Activated T-cell treated with anti-CD3 and anti-CD28 coated beads, Interleukin-2, amount 50 U/mL, for 4 hours (primary cell): ENCODE results near the gene CETN1. TPM values are rescaled to one million over a fixed set of nuclear protein-coding genes. Genes with fewer than 3 reads are reported as not detected.

Experiments used
- ATAC-seq, 2 donors: fragments of 200-7000 bp; cut with Tn5 transposase; one replicate each; pipeline ENCODE4 v1.10.0; 2021
- DNase-seq: peaks from one replicate; pipeline ENCODE4 v3.0.0-alpha.2; 2020
- H3K27me3 Mint-ChIP-seq: one replicate; pipeline ENCODE4 v1.8.0; 2021; ENCODE audit warnings: low read depth, mixed read lengths
- H3K36me3 Mint-ChIP-seq: one replicate; pipeline ENCODE4 v1.8.0; 2022; ENCODE audit warnings: mixed read lengths; ENCODE audit not compliant: insufficient read depth
- H3K4me1 Mint-ChIP-seq: one replicate; pipeline ENCODE4 v1.8.0; 2021; ENCODE audit warnings: low read depth, mixed read lengths
- H3K4me3 Mint-ChIP-seq: one replicate; pipeline ENCODE4 v1.8.0; 2021; ENCODE audit warnings: mild to moderate bottlenecking, moderate library complexity, mixed read lengths
- H3K9me3 Mint-ChIP-seq: one replicate; pipeline ENCODE4 v1.8.0; 2021; ENCODE audit warnings: mixed read lengths
- total RNA-seq, 3 donors: library from RNA; stranded (reverse); gene quantifications; one replicate each; pipeline ENCODE4 v1.2.1, GENCODE V29; 2021

CETN1 gene
- total RNA-seq, 3 donors from 2014 or later: not detected

DNA sequence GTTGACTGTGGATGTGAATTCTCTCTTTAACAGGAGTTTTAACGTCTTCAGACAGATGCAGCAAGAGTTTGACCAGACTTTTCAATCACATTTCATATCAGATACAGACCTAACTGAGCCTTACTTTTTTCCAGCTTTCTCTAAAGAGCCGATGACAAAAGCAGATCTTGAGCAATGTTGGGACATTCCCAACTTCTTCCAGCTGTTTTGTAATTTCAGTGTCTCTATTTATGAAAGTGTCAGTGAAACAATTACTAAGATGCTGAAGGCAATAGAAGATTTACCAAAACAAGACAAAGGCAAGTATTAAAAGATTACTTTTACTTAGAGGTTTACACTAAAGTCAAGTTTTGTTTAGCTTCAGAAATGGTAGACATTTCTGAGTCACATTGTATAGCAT, 47.1 kb downstream of the CETN1 start:
- ATAC-seq (no peak), DNase-seq (no peak)
- peaks cover 3% of the 10 kb centered on the region for H3K4me1 Mint-ChIP-seq
- H3K4me3 Mint-ChIP-seq: no peak overlapping the region
- H3K9me3 Mint-ChIP-seq: no peaks in the 10 kb centered on the region
- H3K27me3 Mint-ChIP-seq: peaks cover 14% of the 10 kb centered on the region
- no peaks in the 10 kb centered on the region for H3K36me3 Mint-ChIP-seq

DNA sequence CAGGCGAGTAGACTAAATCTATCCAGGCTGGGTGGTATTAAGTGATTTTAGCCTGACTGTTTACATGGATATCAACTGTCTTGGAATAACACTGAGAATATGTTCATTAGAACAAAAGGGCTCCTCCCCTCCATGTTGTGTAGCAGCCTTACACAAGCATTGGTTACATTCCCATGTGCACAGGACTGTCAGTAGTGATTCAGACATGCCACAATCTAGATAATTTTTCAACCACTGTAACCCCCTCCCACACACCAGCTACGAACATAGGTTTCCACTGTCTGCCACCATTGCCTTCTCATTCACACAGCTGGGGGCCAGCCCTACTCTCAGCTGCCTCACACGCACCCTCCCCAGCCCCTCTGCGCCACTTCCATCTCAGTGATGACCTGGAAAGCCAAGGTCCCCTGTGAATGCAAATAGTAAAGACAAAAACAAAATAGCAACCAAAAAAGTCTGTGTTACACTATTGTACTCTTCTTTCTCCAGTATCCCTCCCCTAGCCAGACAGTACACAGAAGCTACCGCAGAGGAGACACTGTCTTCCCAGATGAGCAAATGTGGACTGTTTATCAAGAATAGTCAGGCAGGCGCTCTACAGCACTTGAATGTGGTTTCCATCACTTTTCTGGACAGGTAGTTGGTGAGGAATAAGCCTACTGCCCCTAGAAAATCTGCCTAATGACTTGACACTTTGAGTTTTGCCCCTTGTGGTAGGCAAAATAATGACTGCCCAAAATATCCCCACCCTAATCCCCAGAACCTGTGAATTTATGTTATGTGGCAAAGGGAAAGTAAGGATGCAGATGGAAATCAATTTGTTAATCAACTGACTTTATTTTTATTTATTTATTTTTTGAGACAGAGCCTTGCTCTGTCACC, 49.3 kb downstream of the CETN1 start:
- H3K36me3 Mint-ChIP-seq: no peaks in the 10 kb centered on the region
- peaks cover 3% of the 10 kb centered on the region for H3K4me1 Mint-ChIP-seq
- H3K9me3 Mint-ChIP-seq: no peaks in the 10 kb centered on the region
- DNase-seq (no peak), ATAC-seq (peak; percentile 57 to 75)
- H3K27me3 Mint-ChIP-seq: peaks cover 8% of the 10 kb centered on the region
- H3K4me3 Mint-ChIP-seq: no peak overlapping the region

DNA sequence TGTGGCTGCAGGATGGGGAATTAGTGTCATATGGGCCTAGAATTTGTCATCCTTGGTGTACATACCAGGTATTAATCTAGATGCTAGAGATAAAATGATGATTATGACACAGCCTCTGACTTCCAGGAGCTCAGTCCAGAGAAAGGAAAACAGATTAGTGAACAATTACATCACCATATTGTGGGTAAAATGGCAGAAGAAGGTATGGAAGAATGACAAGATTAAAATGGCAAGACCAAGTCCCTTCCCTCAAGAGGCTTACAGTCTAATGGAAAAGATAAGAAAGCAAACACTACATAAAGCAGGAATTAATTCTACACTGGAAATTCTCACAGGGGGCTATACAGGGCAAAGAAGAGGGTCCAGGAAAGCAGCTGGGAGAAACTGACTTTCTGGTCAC, 51.4 kb downstream of the CETN1 start:
- ATAC-seq (no peak), DNase-seq (no peak)
- no peaks in the 10 kb centered on the region for H3K9me3 Mint-ChIP-seq
- peaks cover 3% of the 10 kb centered on the region for H3K4me1 Mint-ChIP-seq
- no peak overlapping the region for H3K4me3 Mint-ChIP-seq
- H3K27me3 Mint-ChIP-seq: peaks cover 5% of the 10 kb centered on the region
- H3K36me3 Mint-ChIP-seq: no peaks in the 10 kb centered on the region

Other genes with a start within 250 kb of the CETN1 start
- gene COLEC12, start 79.7 kb upstream of the CETN1 start, total RNA-seq: under 1 TPM in 2 of 3 donors, not detected in 1; 0.05 to 0.08 TPM
- not detected for gene CLUL1, start 16.6 kb downstream of the CETN1 start, total RNA-seq
- 10 to 100 TPM; 54.5 to 64.4 (median 58.2) TPM for gene TYMS, start 77.3 kb downstream of the CETN1 start, total RNA-seq
- 10 to 100 TPM; 42.0 to 46.0 (median 42.1) TPM for gene ENOSF1, start 132.2 kb downstream of the CETN1 start, total RNA-seq
- gene YES1, start 231.9 kb downstream of the CETN1 start, total RNA-seq: 10 to 100 TPM in 1 of 3 donors, 1 to 10 TPM in 2; 7.9 to 11.3 (median 8.1) TPM